HG03103 (cell line): ENCODE measurements around the gene TGIF1.
"Not testable (repeated sequence)": the region's sequence is repeated elsewhere in the genome, so short reads cannot be mapped to it uniquely, and the experiment has no call there.

Experiments
- ATAC-seq: cut with Tn5 transposase; IDR thresholded peaks from one replicate; pipeline ENCODE4 v1.9.1; 2021; ENCODE audit warnings: low read depth; ENCODE audit not compliant: unreplicated experiment

Gene TGIF1

GRCh38 chr18:3450012-3450798, at the start of gene TGIF1:
Gene TGIF1, plus strand, starts transcription at chr18:3450172. Its CDS starts 318 bp downstream, at chr18:3450490.
- ATAC-seq, result no peak

DNA sequence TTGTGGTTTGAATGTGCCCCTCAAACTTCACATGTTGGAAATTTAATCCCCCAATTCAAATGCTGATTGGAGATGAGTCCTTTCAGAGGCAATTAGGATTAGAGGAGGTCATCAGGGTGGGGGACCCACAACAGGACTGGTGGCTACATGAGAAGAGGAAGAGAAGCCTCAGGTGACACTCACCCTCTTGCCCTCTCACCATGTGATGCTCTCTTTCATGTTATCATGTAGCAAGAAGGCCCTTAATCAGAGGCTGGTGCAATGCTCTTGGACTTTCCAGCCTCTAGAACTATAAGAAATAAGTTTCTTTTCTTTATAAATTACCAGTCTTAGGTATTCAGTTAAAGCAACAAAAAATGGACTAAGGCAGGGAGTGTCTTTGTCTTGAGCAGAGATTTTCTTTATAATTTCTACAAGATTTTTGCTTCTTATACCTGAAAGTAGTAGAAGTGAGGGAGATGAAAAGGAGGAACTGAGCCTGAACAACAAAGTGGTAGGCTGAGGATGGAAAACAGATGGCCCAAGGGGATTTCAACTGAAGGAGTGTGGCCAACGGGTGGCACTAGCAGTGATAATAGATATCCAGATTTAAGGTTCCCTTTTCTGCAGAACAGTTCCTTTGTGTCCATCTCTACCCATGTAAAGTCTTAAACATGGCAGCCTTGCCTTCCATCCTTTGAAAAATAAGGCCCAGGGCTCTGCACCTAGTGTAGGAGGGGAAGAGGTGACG, 49.2 kb upstream of the TGIF1 start:
- no peak for ATAC-seq

DNA sequence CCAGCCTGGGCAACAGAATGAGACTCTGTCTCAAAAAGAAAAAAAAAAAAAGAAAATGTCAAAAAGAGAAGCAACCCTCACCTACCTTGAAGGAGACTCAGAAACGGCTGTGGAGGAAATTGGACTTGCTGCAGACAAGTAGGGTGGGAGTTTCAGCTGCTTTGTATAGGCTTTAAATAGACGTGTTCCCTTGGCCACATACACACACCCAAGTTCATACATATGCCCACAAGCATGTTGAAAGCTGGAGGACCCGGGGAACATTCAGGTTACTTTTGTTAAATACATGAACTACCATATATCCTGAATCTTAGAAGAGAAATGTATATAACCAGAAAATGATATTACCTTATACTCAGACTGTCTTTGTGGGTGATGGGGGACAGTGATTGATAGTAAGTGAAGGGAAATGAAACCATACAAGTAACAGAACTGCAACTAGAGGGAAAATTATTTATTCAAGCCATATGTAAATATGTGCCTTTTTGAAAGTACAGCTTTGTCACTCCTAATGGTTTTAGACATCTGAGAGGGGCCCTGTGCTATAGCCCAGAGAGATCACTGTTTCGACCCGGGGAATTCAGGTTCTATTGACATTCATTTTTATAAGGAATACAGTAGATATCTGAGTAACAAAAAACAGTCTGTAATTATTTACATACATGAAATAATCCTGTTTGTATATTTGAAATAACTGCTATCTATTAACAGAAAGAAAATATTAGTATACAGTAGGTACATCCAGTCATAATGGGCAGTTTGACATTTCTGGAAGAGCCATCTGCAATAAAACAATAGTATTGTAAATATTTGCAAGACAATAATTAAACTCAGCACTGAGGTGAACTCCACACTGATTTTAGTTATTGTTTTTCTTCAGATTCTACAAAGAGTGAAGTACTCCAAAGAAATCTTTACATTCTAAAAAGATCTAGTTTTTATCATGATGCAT, 48.0 kb upstream of the TGIF1 start:
- ATAC-seq, result peak; percentile 78

GRCh38 chr18:3402982-3403451, 47.0 kb upstream of the TGIF1 start:
- no peak for ATAC-seq

GRCh38 chr18:3405713-3406112, 44.3 kb upstream of the TGIF1 start:
- ATAC-seq, result no peak

GRCh38 chr18:3408107-3408506, 41.9 kb upstream of the TGIF1 start:
- ATAC-seq, result no peak

DNA sequence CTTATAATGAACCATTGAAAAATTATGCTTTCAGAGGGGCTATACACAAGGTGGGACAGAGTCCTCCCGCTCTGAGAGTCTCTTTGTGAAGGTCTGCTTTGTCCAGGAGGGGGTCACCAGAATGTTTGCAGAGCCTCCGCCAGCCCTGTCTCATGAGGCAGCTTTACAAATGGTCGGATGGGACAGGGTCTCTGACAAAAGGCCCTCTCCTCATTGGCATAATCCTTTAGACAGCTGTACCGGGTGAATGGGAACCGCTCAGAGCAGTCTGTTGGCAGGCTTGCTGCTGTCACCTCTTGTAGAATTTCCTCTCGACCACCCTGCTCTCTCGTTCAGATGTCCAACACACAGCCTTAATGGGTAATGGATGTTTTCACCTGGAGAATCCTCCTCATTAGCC, 40.2 kb upstream of the TGIF1 start:
- ATAC-seq, result no peak

DNA sequence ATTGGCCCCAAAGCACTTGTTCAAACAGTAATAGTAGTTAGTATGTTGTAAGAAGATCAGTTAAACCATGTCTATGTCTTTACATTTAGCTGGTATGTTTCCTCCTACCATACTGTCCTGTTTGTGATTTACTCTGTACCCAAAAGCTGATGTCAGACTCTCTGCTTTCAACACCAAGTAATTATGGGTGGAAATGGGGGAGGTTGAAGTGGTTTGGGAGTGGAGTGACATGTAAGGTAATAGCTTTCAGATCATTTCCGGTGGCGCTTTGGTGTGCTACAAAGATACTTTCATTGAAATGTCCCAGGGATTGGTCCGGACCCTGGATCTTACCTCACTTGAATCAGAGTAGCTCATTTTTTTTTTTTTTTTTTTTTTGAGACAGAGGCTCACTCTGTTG, 39.7 kb upstream of the TGIF1 start:
- no peak for ATAC-seq

- not testable (repeated sequence) for ATAC-seq
Observed at GRCh38 chr18:3410876-3411275, 39.1 kb upstream of the TGIF1 start.

DNA sequence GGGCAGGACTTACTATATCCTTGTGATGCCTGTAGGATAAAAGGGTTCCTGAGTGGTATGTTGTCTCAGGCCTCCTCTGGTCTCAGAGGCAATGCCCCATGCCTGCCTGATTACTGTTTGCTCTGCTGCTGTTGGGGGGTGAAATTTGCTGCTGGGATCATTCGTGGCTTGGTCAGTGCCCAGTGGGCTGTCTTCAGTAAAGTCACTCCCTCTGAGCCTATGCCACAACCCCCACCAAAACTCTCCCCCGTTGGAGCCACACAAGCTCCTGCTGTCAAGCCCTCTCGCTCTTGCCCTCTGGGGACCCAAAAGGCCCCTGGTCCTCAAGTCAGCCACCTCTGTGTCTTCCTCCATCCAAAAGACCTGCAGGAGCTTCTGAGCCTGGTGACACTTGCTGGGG, 38.6 kb upstream of the TGIF1 start:
- ATAC-seq, result no peak

DNA sequence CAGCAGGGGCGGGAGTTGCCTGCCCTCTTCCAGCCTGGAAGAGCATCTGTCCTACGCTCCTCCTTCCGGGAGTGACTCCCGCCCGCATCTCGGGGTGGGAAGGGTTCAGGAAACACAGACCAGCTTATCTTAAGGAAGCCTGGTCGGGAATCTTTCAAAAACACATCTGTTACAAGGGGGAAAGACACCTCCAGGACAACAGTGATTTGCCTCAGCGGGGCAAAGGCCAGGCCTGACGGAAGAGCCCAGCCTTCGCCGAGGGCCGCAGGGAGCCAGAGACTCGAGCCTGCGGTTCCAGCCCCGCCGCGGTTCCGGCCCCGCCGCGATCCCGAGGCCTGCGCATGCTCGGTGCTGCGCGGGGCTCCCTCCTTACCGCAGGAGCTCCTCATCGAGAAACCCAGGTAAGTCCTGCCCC, 38.1 kb upstream of the TGIF1 start:
- no peak for ATAC-seq

DNA sequence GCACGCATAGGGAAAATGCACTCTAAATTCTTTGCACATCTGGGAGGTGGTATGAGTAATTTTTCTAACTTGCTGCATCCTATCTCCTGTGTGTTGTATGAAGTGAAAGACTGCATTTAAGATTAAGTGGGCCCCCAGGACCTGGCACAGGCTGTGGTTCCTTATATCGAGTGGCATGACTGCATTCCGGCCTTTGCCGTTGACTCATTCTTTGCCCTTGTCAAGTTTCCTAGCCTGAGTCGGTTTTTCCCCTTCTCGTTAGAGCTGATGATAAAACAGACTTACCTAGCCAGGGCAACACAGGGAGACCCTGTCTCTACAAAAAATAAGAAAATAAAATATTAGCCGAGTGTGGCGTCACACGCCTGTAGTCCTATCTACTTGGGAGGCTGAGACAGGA, 37.4 kb upstream of the TGIF1 start:
- ATAC-seq, result not testable (repeated sequence)

DNA sequence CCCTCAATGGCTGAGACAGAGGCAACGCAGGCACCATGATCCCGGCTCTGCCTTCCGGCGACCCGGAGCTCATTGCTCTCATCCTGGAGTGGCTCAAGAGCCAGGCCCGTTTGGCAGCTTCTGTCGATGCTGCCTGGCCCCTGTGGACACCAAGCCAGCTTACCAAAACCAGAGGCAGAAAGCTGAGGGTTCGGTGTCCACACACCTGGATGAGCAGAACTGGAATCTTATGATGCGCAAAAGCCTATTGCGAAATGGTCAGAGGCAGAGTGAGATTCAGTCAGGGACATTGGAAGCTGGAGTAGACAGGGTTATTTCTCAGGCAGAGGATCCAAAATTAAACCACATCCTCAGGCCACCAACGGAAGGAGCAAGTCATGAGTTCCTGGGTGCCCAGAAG, 34.9 kb upstream of the TGIF1 start:
- ATAC-seq, result no peak

DNA sequence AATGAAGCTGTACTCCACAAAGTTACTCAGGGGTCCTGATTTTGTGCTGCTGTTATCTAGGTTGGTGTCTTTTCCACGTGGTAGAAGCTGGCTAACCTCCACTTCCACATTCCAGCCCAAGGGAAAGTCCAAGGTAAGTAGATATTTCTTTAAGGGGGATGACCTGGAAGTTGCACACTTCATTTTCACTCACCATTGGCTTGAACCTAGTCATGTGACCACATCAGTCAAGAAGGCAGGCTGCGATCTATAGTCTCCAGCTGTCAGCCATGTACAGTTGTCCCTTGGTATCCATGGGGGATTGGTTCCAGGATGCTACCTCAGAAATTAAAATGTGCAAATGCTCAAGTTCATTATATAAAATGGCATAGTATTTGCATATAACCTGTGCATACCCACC, 31.9 kb upstream of the TGIF1 start:
- no peak for ATAC-seq

- ATAC-seq, result no peak
Observed at GRCh38 chr18:3420919-3421279, 29.1 kb upstream of the TGIF1 start.

GRCh38 chr18:3422905-3423304, 27.1 kb upstream of the TGIF1 start:
- no peak for ATAC-seq

GRCh38 chr18:3424280-3424890, 25.6 kb upstream of the TGIF1 start:
- ATAC-seq, result no peak

DNA sequence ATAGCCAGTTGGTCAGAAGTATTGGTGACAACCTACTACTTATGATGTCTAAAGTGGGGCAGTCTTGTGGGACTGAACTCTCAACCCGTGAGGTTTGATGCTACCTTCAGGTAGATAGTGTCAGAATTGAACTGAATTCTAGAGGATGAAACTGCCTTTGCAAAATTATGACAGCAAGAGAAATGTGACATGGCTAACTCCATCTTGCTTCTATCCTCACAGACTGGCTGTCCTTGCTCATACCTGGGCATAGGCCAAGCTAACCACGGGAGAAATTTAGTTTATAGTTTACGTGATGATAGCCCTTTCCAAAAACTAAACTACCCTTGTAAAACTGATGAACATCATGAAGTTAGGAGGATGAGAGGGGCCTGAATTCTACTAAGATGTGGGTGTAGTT, 24.9 kb upstream of the TGIF1 start:
- ATAC-seq, result no peak

GRCh38 chr18:3425446-3425845, 24.5 kb upstream of the TGIF1 start:
- ATAC-seq, result no peak

DNA sequence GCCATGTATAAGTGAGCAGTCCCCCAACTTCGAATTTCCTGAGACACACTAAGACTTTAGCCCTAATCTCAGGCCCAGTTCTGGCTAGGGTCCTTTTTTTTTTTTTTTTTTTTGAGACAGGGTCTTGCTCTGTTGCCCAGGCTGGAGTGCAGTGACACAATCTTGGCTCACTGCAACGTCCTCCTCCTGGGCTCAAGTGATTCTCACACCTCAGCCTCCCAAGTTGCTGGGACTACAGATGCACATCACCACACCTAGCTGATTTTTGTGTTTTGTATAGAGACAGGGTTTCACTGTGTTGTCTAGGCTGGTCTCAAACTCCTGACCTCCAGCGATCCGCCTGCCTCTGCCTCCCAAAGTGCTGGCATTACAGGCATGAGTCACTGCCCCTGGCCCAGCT, 23.9 kb upstream of the TGIF1 start:
- ATAC-seq, result no peak
